Heart left ventricle (tissue), 13 donors: ENCODE data around the gene CHCHD3.

Source experiments
- POLR2A ChIP-seq, 2 donors: fragments of 450-650 bp; IDR thresholded peaks; one replicate each; pipeline ENCODE4 v1.6.1; 2017; ENCODE audit warnings: antibody characterized with exemption in 2 of 2, mild to moderate bottlenecking in 2 of 2, moderate library complexity in 2 of 2
- TF ChIP-seq, protein P1 (sequence below), 12 donors: fragments of 200-600 bp; sonication (generic) in 4 of 12; IDR thresholded peaks; one replicate each; pipeline versions ENCODE4 v1.5.0 to v1.8.0; 2018 to 2022; ENCODE audit warnings: antibody characterized with exemption in 12 of 12, mild to moderate bottlenecking in 5 of 12
- donor health status: ischemic (EF 13 %, LVEDD 7.1; RV severe dilation, severe dysfunction).
- donor health status: DM: no; HTN: yes; CAD: no.
- donor health status: DM: no; HTN: no; CAD: no.
- donor health status: ischemic (EF 25% LVEDD 6.9; RV normal size, moderate dysfunction).
- donor health status: ischemic (EF 25% LVEDD 5.7; RV mildly dilated, moderate dysfunction).
- donor health status: ischemic (EF 35%, LVEDD 5.7; RV mildly dilated, moderate dysfunction).
- donor health status: nonischemic (EF 11% LVEDD 7.7; RV severe dilation, severe dysfunction).
- donor health status: DM: yes; HTN: yes; CAD: no.
- donor health status: PGD.
- donor health status: ischemic (EF 29% LVEDD 5.4; RV normal size, mild dysfunction).
- donor health status: nonischemic (EF 23%, LVEDD 6.1; RV moderate dilation, normal function).

DNA sequence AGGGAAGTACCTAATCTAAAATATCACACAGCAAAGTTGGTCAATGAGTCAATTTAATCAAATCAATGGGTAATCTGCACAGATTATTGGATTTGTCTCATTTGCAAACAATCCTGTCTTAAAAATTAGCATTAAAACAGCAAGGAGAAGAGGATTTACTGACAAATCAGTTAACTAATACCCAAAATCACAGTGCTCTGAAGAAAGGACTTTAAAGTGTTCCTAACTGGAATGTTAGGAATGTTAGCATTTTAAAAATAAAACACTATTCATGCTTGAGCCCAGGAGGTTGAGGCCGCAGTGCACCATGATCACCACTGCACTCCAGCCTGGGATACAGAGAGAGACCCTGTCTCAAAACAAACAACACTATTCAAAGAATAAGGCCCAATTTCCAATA is 83.1 kb downstream of the CHCHD3 start:
- TF ChIP-seq POLR2A (IDR thresholded peaks at IDR 0.05), result no peak
- TF ChIP-seq, protein P1, sequence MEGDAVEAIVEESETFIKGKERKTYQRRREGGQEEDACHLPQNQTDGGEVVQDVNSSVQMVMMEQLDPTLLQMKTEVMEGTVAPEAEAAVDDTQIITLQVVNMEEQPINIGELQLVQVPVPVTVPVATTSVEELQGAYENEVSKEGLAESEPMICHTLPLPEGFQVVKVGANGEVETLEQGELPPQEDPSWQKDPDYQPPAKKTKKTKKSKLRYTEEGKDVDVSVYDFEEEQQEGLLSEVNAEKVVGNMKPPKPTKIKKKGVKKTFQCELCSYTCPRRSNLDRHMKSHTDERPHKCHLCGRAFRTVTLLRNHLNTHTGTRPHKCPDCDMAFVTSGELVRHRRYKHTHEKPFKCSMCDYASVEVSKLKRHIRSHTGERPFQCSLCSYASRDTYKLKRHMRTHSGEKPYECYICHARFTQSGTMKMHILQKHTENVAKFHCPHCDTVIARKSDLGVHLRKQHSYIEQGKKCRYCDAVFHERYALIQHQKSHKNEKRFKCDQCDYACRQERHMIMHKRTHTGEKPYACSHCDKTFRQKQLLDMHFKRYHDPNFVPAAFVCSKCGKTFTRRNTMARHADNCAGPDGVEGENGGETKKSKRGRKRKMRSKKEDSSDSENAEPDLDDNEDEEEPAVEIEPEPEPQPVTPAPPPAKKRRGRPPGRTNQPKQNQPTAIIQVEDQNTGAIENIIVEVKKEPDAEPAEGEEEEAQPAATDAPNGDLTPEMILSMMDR (IDR thresholded peaks at IDR 0.05), result no peak
